NCI-H1436 treated with DMSO at 0.1 percent for 48 hours (cell line): ENCODE results near the gene LRP5.

Experiments used
- DNase-seq: peaks from one replicate; lab custom pipeline; 2025; lab: John Stamatoyannopoulos, UW

LRP5 gene

GRCh38 chr11:68371171-68372041 is 59.0 kb downstream of the LRP5 start:
- DNase-seq: no peak

GRCh38 chr11:68372114-68372513 is 59.7 kb downstream of the LRP5 start:
- no peak for DNase-seq

- DNase-seq: no peak
These were observed 60.2 kb downstream of the LRP5 start for GRCh38 chr11:68372625-68373024.

- no peak for DNase-seq
These were observed 60.9 kb downstream of the LRP5 start for GRCh38 chr11:68373189-68373814.

GRCh38 chr11:68373815-68374501 is 61.6 kb downstream of the LRP5 start:
- no peak for DNase-seq

- no peak for DNase-seq
These were observed 62.1 kb downstream of the LRP5 start for GRCh38 chr11:68374531-68374930.

GRCh38 chr11:68375337-68375736 is 62.9 kb downstream of the LRP5 start:
- DNase-seq: no peak

- no peak for DNase-seq
These were observed 63.4 kb downstream of the LRP5 start for GRCh38 chr11:68375766-68376165.

GRCh38 chr11:68377389-68377795 is 65.0 kb downstream of the LRP5 start:
- no peak for DNase-seq

- no peak for DNase-seq
These were observed 66.8 kb downstream of the LRP5 start for GRCh38 chr11:68379206-68379605.

GRCh38 chr11:68380786-68381622 is 68.6 kb downstream of the LRP5 start:
- DNase-seq: no peak

- DNase-seq: no peak
These were observed 69.3 kb downstream of the LRP5 start for GRCh38 chr11:68381716-68382115.

GRCh38 chr11:68382358-68382998 is 70.1 kb downstream of the LRP5 start:
- DNase-seq: no peak

GRCh38 chr11:68383976-68384501 is 71.6 kb downstream of the LRP5 start:
- DNase-seq: no peak

GRCh38 chr11:68384530-68385081 is 72.2 kb downstream of the LRP5 start:
- DNase-seq: no peak

GRCh38 chr11:68385128-68385527 is 72.7 kb downstream of the LRP5 start:
- no peak for DNase-seq

- no peak for DNase-seq
These were observed 74.1 kb downstream of the LRP5 start for GRCh38 chr11:68386331-68386978.

GRCh38 chr11:68387840-68388239 is 75.4 kb downstream of the LRP5 start:
- DNase-seq: no peak

- no peak for DNase-seq
These were observed 76.3 kb downstream of the LRP5 start for GRCh38 chr11:68388595-68389198.

- DNase-seq: no peak
These were observed 77.9 kb downstream of the LRP5 start for GRCh38 chr11:68390315-68390714.
